ENCODE data around the gene IGFBP2.

IGFBP2 gene

DNA sequence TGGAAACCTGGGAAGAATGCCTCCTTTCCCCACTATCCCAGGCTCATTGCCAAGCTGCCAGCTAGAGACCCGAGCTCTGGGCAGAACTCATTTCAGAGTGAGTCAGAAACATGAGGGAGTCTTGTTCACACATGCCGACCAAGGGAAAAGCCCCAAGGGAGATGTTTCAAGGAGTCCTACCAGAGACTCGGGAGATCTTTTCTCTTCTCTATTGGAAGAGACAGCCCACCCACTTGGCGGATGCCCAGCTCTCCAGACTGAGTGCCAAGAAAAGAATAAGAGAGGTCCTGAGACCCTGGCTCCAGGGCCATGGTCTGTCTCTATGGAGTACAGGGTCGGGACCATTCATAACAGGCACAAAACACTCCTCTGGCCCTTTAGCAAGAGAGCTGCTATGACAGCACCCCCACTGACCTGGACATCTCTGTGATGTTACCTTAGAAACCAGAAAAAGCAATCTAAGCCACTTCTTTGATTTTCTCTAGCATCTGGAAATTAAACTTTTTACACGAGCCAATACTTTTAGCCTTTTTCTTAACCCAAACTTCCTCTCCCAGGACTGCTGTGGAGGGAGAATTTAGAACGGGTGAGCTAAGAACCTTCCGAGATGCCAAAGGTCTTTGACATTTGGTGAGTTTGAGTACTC is 80.6 kb downstream of the IGFBP2 start:
- no peak for TF ChIP-seq CTCF (IDR thresholded peaks at IDR 0.05; ENCODE audit: low read depth, low read length, missing control alignments)
- no peak overlapping the region for H3K4me3 ChIP-seq (ENCODE audit: low read depth, low read length)
- no peak for DNase-seq (ENCODE audit: low read depth)

All from GM12864 (cell line).